ENCODE measurements around the gene NAV2.

The NAV2 gene

DNA sequence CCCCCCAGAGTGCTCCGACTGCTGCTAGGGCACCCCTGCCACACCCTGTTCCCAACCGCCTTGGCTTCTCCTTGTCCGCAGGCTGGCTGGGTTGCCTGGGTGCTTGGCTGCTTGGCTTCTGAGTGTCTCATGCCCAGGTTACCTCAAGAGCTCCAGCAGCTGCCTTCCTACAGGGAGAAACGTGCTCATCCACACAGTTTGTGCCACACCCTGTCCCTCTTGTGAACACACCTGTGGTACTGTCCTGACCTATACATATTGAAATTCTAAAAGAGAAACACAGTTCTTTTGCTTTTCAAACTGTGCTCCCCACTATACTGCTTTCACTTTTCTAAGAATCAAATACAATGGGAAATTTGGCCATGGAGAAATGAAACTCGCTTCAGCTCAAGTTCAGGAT, 256.2 kb downstream of the NAV2 start:
- no peak overlapping the region for H3K4me3 ChIP-seq (ENCODE audit: low read length)
- no peak for TF ChIP-seq ZNF274 (IDR thresholded peaks at IDR 0.05; ENCODE audit: low read depth, low read length)

- no peak for TF ChIP-seq ZNF274 (IDR thresholded peaks at IDR 0.05; ENCODE audit: low read depth, low read length)
- no peak overlapping the region for H3K4me3 ChIP-seq (ENCODE audit: low read length)
Measured at GRCh38 chr11:19970944-19971343, 258.3 kb downstream of the NAV2 start.

GRCh38 chr11:19972091-19972490, 259.5 kb downstream of the NAV2 start:
- TF ChIP-seq ZNF274 (IDR thresholded peaks at IDR 0.05; ENCODE audit: low read depth, low read length), result no peak
- H3K4me3 ChIP-seq (ENCODE audit: low read length), result no peak overlapping the region

DNA sequence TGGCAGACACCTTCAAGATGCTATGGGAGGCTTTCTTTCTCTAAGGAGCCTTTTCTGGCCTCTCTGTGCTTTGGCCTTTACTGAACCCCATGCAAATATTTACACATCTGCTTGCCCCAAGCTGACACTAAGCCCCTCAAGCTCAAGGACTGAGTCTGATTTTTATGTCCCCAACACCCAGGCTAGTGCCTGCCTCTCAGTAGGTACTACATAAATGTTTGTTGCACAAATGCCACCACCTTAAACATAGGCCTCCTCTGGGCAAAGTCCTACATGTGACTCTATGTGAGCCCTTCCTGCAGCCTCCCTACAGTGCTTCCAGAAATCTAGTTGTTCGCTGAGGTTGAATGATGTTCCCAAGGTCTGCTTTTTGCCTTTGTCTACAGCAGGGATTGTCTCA, 260.0 kb downstream of the NAV2 start:
- TF ChIP-seq ZNF274 (IDR thresholded peaks at IDR 0.05; ENCODE audit: low read depth, low read length), result no peak
- no peak overlapping the region for H3K4me3 ChIP-seq (ENCODE audit: low read length)

- TF ChIP-seq ZNF274 (IDR thresholded peaks at IDR 0.05; ENCODE audit: low read depth, low read length), result no peak
- no peak overlapping the region for H3K4me3 ChIP-seq (ENCODE audit: low read length)
Measured at GRCh38 chr11:19973136-19973635, 260.5 kb downstream of the NAV2 start.

GRCh38 chr11:19974886-19975285, 262.2 kb downstream of the NAV2 start:
- H3K4me3 ChIP-seq (ENCODE audit: low read length), result no peak overlapping the region
- TF ChIP-seq ZNF274 (IDR thresholded peaks at IDR 0.05; ENCODE audit: low read depth, low read length), result no peak

GRCh38 chr11:19975414-19975990, 262.9 kb downstream of the NAV2 start:
- no peak for TF ChIP-seq ZNF274 (IDR thresholded peaks at IDR 0.05; ENCODE audit: low read depth, low read length)
- no peak overlapping the region for H3K4me3 ChIP-seq (ENCODE audit: low read length)

DNA sequence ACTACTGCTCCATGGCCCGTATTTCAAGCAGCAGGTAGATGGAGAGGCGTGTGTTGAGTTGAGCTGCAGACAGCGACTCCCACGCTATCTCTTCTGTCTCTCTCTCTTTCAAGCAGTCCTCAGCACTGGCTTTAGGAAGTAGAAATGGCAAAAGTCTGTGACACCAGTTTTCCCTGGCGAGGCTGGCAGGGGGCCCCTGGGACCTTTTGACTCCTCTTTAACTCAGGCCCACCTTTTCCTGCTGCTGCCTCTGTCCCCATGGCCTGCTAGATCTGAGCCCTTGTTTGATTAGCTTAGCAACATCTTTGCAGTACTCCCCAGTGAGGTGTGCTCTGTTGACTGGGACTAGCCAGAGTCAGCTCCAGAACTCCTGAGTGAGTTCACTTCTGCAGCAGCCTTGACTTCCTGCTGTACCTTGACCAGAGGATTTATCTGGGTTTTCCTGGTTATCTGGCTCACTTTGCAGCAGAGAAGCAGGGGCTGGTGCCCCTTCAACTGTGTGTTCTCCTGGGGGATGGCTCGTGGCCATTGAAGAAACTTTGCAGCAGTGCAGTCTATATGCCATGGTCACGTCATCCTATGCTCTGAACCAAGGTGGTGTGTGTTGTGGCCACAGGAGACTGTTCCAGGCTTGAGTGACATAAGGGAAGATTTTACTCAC, 263.8 kb downstream of the NAV2 start:
- no peak overlapping the region for H3K4me3 ChIP-seq (ENCODE audit: low read length)
- TF ChIP-seq ZNF274 (IDR thresholded peaks at IDR 0.05; ENCODE audit: low read depth, low read length), result no peak

DNA sequence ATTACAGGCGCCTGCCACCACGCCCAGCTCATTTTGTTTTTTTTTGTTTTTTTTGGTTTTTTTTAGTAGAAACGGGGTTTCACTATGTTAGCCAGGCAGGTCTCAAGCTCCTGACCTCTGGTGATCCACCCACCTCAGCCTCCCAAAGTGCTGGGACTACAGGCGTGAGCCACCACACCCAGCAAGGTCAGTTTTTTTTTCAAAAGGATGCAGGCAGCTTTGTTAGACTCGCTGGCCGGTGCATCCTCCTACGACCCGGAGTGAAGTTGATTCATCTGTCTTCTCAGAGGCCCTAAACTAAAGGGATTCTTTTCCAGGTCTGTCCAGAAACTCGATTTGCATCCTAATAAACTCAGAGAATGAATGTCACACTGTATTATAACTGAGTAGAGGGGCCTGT, 265.3 kb downstream of the NAV2 start:
- TF ChIP-seq ZNF274 (IDR thresholded peaks at IDR 0.05; ENCODE audit: low read depth, low read length), result no peak
- H3K4me3 ChIP-seq (ENCODE audit: low read length), result no peak overlapping the region

GRCh38 chr11:19978668-19979518, 266.3 kb downstream of the NAV2 start:
- no peak for TF ChIP-seq ZNF274 (IDR thresholded peaks at IDR 0.05; ENCODE audit: low read depth, low read length)
- no peak overlapping the region for H3K4me3 ChIP-seq (ENCODE audit: low read length)

- no peak for TF ChIP-seq ZNF274 (IDR thresholded peaks at IDR 0.05; ENCODE audit: low read depth, low read length)
- no peak overlapping the region for H3K4me3 ChIP-seq (ENCODE audit: low read length)
Measured at GRCh38 chr11:19979519-19979845, 266.8 kb downstream of the NAV2 start.

- no peak overlapping the region for H3K4me3 ChIP-seq (ENCODE audit: low read length)
- TF ChIP-seq ZNF274 (IDR thresholded peaks at IDR 0.05; ENCODE audit: low read depth, low read length), result no peak
Measured at GRCh38 chr11:19980388-19980787, 267.8 kb downstream of the NAV2 start.

- TF ChIP-seq ZNF274 (IDR thresholded peaks at IDR 0.05; ENCODE audit: low read depth, low read length), result no peak
- H3K4me3 ChIP-seq (ENCODE audit: low read length), result no peak overlapping the region
Measured at GRCh38 chr11:19980957-19981669, 268.5 kb downstream of the NAV2 start.

DNA sequence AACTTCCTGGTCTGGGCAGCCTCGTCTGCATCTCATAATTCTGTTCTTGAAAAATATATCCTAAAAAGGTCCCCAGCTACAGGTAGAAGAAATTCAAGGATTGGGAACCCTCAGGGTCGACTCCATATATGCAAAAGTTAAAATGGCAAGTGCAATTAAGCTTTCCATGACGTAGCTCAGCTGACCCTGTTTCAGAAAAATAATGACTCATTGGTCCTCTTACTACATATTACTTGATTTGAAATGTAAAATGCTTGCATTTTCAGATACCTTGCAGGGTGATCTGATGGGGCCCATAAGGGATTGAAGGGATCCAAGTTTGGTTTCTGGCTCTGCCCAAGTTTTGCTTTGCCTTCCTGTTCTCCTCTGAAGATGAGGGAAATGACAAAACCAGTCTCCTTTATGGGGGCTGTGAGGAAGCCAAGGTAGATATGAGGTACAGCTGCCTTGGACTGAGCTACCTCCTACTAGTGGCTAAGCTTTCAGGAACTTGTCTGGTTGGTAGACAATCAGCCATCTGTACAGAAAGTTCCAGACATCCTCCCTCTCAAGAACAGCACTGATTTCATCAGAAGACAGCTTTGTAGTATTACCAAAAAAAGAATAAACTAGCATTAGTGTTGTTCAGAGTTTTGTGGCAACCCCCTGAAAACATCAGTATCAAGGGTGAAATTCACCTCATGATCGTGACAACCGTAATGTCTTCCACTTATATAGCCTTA, 270.3 kb downstream of the NAV2 start:
- TF ChIP-seq ZNF274 (IDR thresholded peaks at IDR 0.05; ENCODE audit: low read depth, low read length), result no peak
- no peak overlapping the region for H3K4me3 ChIP-seq (ENCODE audit: low read length)
